ENCODE results near the gene KLHL41. TPM values are rescaled to one million over a fixed set of nuclear protein-coding genes. Genes with fewer than 3 reads are reported as not detected.
"Not testable (repeated sequence)": the region's sequence is repeated elsewhere in the genome, so short reads cannot be mapped to it uniquely, and the experiment has no call there.

Gene KLHL41
- total RNA-seq, 1 donor: 0.10 TPM

- Histone ChIP-seq H3K27me3 (ENCODE audit: insufficient read depth, low read length) (no peaks in the 10 kb centered on the region), H3K9me3 (ENCODE audit: low read depth, low read length) (no peaks in the 10 kb centered on the region), H3K4me3 (ENCODE audit: low read length) (no peak overlapping the region), H3K4me1 (ENCODE audit: insufficient read depth, low read length) (no peaks in the 10 kb centered on the region)
Observed at GRCh38 chr2:169523681-169524080, 14.2 kb downstream of the KLHL41 start.

- Histone ChIP-seq H3K4me1 (ENCODE audit: insufficient read depth, low read length) (no peaks in the 10 kb centered on the region), H3K27me3 (ENCODE audit: insufficient read depth, low read length) (no peaks in the 10 kb centered on the region), H3K9me3 (ENCODE audit: low read depth, low read length) (no peaks in the 10 kb centered on the region), H3K4me3 (ENCODE audit: low read length) (no peak overlapping the region)
Observed at GRCh38 chr2:169525434-169525833, 15.9 kb downstream of the KLHL41 start.

- Histone ChIP-seq H3K27me3 (ENCODE audit: insufficient read depth, low read length) (no peaks in the 10 kb centered on the region), H3K4me1 (ENCODE audit: insufficient read depth, low read length) (no peaks in the 10 kb centered on the region), H3K9me3 (ENCODE audit: low read depth, low read length) (no peaks in the 10 kb centered on the region)
Observed at GRCh38 chr2:169526451-169526850, 16.9 kb downstream of the KLHL41 start.

GRCh38 chr2:169528271-169528701 lies 18.8 kb downstream of the KLHL41 start:
- no peaks in the 10 kb centered on the region for H3K4me1 ChIP-seq (ENCODE audit: insufficient read depth, low read length)
- H3K4me3 ChIP-seq (ENCODE audit: low read length): no peak overlapping the region
- H3K27me3 ChIP-seq (ENCODE audit: insufficient read depth, low read length): no peaks in the 10 kb centered on the region
- no peaks in the 10 kb centered on the region for H3K9me3 ChIP-seq (ENCODE audit: low read depth, low read length)

More at GRCh38 chr2:169526451-169526850, 16.9 kb downstream of the KLHL41 start:
- H3K4me3 ChIP-seq (ENCODE audit: low read length): no peak overlapping the region

GRCh38 chr2:169539460-169539859 lies 30.0 kb downstream of the KLHL41 start:
- H3K4me1 ChIP-seq (ENCODE audit: insufficient read depth, low read length); H3K9me3 ChIP-seq (ENCODE audit: low read depth, low read length); H3K27me3 ChIP-seq (ENCODE audit: insufficient read depth, low read length); H3K4me3 ChIP-seq (ENCODE audit: low read length): not testable (repeated sequence)

GRCh38 chr2:169540146-169540545 lies 30.6 kb downstream of the KLHL41 start:
- Histone ChIP-seq H3K27me3 (ENCODE audit: insufficient read depth, low read length) (no peaks in the 10 kb centered on the region), H3K9me3 (ENCODE audit: low read depth, low read length) (no peaks in the 10 kb centered on the region), H3K4me3 (ENCODE audit: low read length) (no peak overlapping the region), H3K4me1 (ENCODE audit: insufficient read depth, low read length) (no peaks in the 10 kb centered on the region)

GRCh38 chr2:169542433-169542832 lies 32.9 kb downstream of the KLHL41 start:
- Histone ChIP-seq H3K4me3 (ENCODE audit: low read length) (no peak overlapping the region), H3K4me1 (ENCODE audit: insufficient read depth, low read length) (no peaks in the 10 kb centered on the region), H3K9me3 (ENCODE audit: low read depth, low read length) (no peaks in the 10 kb centered on the region), H3K27me3 (ENCODE audit: insufficient read depth, low read length) (no peaks in the 10 kb centered on the region)

- Histone ChIP-seq H3K4me3 (ENCODE audit: low read length) (no peak overlapping the region), H3K9me3 (ENCODE audit: low read depth, low read length) (no peaks in the 10 kb centered on the region), H3K27me3 (ENCODE audit: insufficient read depth, low read length) (no peaks in the 10 kb centered on the region), H3K4me1 (ENCODE audit: insufficient read depth, low read length) (no peaks in the 10 kb centered on the region)
Observed at GRCh38 chr2:169546756-169547155, 37.3 kb downstream of the KLHL41 start.

- no peaks in the 10 kb centered on the region for H3K9me3 ChIP-seq (ENCODE audit: low read depth, low read length)
- H3K4me3 ChIP-seq (ENCODE audit: low read length): no peak overlapping the region
- no peaks in the 10 kb centered on the region for H3K4me1 ChIP-seq (ENCODE audit: insufficient read depth, low read length)
- H3K27me3 ChIP-seq (ENCODE audit: insufficient read depth, low read length): no peaks in the 10 kb centered on the region
Observed at GRCh38 chr2:169561364-169561763, 51.9 kb downstream of the KLHL41 start.

GRCh38 chr2:169562084-169562483 lies 52.6 kb downstream of the KLHL41 start:
- H3K27me3 ChIP-seq (ENCODE audit: insufficient read depth, low read length); H3K4me3 ChIP-seq (ENCODE audit: low read length); H3K9me3 ChIP-seq (ENCODE audit: low read depth, low read length): not testable (repeated sequence)

GRCh38 chr2:169562519-169562918 lies 53.0 kb downstream of the KLHL41 start:
- no peaks in the 10 kb centered on the region for H3K27me3 ChIP-seq (ENCODE audit: insufficient read depth, low read length)
- H3K4me1 ChIP-seq (ENCODE audit: insufficient read depth, low read length): no peaks in the 10 kb centered on the region
- H3K4me3 ChIP-seq (ENCODE audit: low read length): no peak overlapping the region
- no peaks in the 10 kb centered on the region for H3K9me3 ChIP-seq (ENCODE audit: low read depth, low read length)

More at GRCh38 chr2:169562084-169562483, 52.6 kb downstream of the KLHL41 start:
- H3K4me1 ChIP-seq (ENCODE audit: insufficient read depth, low read length): not testable (repeated sequence)

- Histone ChIP-seq H3K4me3 (ENCODE audit: low read length) (no peak overlapping the region), H3K4me1 (ENCODE audit: insufficient read depth, low read length) (no peaks in the 10 kb centered on the region), H3K9me3 (ENCODE audit: low read depth, low read length) (no peaks in the 10 kb centered on the region), H3K27me3 (ENCODE audit: insufficient read depth, low read length) (no peaks in the 10 kb centered on the region)
Observed at GRCh38 chr2:169565686-169566085, 56.2 kb downstream of the KLHL41 start.

- H3K4me1 ChIP-seq (ENCODE audit: insufficient read depth, low read length): peaks cover 8% of the 10 kb centered on the region
- no peak overlapping the region for H3K4me3 ChIP-seq (ENCODE audit: low read length)
- H3K27me3 ChIP-seq (ENCODE audit: insufficient read depth, low read length): no peaks in the 10 kb centered on the region
- H3K9me3 ChIP-seq (ENCODE audit: low read depth, low read length): no peaks in the 10 kb centered on the region
Observed at GRCh38 chr2:169569948-169570347, 60.4 kb downstream of the KLHL41 start.

GRCh38 chr2:169570752-169571151 lies 61.2 kb downstream of the KLHL41 start:
- H3K4me3 ChIP-seq (ENCODE audit: low read length); H3K9me3 ChIP-seq (ENCODE audit: low read depth, low read length); H3K4me1 ChIP-seq (ENCODE audit: insufficient read depth, low read length); H3K27me3 ChIP-seq (ENCODE audit: insufficient read depth, low read length): not testable (repeated sequence)

GRCh38 chr2:169571571-169571970 lies 62.1 kb downstream of the KLHL41 start:
- Histone ChIP-seq H3K4me3 (ENCODE audit: low read length) (no peak overlapping the region), H3K27me3 (ENCODE audit: insufficient read depth, low read length) (no peaks in the 10 kb centered on the region), H3K4me1 (ENCODE audit: insufficient read depth, low read length) (peaks cover 8% of the 10 kb centered on the region), H3K9me3 (ENCODE audit: low read depth, low read length) (no peaks in the 10 kb centered on the region)

- H3K4me1 ChIP-seq (ENCODE audit: insufficient read depth, low read length): peaks cover 8% of the 10 kb centered on the region
- no peaks in the 10 kb centered on the region for H3K9me3 ChIP-seq (ENCODE audit: low read depth, low read length)
- H3K4me3 ChIP-seq (ENCODE audit: low read length): no peak overlapping the region
- H3K27me3 ChIP-seq (ENCODE audit: insufficient read depth, low read length): no peaks in the 10 kb centered on the region
Observed at GRCh38 chr2:169572189-169572588, 62.7 kb downstream of the KLHL41 start.

GRCh38 chr2:169572821-169573159 lies 63.3 kb downstream of the KLHL41 start:
- Histone ChIP-seq H3K27me3 (ENCODE audit: insufficient read depth, low read length) (no peaks in the 10 kb centered on the region), H3K9me3 (ENCODE audit: low read depth, low read length) (no peaks in the 10 kb centered on the region), H3K4me1 (ENCODE audit: insufficient read depth, low read length) (peaks cover 8% of the 10 kb centered on the region), H3K4me3 (ENCODE audit: low read length) (peak overlapping the region; percentile 97)

Measured in mononuclear cell (primary cell).